Measurements from ENCODE around the gene EPB41L4B. TPM values are rescaled to one million over a fixed set of nuclear protein-coding genes. Genes with fewer than 3 reads are reported as not detected.

The EPB41L4B gene
- total and polyA plus RNA-seq, 2 donors from 2014 or later = 6.5 to 7.7 TPM

GRCh38 chr9:109232449-109233237, 88.2 kb downstream of the EPB41L4B start:
- intact Hi-C loops (cut with DNase I) = no loop called here
- DNase-seq = no peak
- FAIRE-seq = no peak

GRCh38 chr9:109231593-109231992, 89.3 kb downstream of the EPB41L4B start:
- FAIRE-seq = no peak
- TF ChIP-seq CTCF (IDR thresholded peaks at IDR 0.05; ENCODE audit: borderline replicate concordance, extremely low read depth, insufficient read depth) = no peak
- DNase-seq = no peak
- H3K27me3 ChIP-seq (ENCODE audit: control insufficient read depth, insufficient read depth, low read length) = no peaks in the 10 kb centered on the region
- no peak overlapping the region for H3K9ac ChIP-seq (ENCODE audit: low read length in 3 of 3)
- intact Hi-C loops (cut with DNase I) = no loop called here
- H3K9me3 ChIP-seq (ENCODE audit: control insufficient read depth in 2 of 3, insufficient read depth in 1 of 3, low read length in 3 of 3) = no peaks in the 10 kb centered on the region
- no peak overlapping the region for H3K27ac ChIP-seq (ENCODE audit: low read depth in 2 of 2, low read length in 2 of 2)
- H3K4me1 ChIP-seq (ENCODE audit: control insufficient read depth in 2 of 3, insufficient read depth in 2 of 3, low read depth in 1 of 3, low read length in 3 of 3) = no peaks in the 10 kb centered on the region
- no peaks in the 10 kb centered on the region for H3K36me3 ChIP-seq (ENCODE audit: control insufficient read depth in 2 of 3, insufficient read depth in 3 of 3, low read length in 3 of 3)
- no peak overlapping the region for H3K4me3 ChIP-seq (ENCODE audit: low read length in 3 of 3)

More at GRCh38 chr9:109232449-109233237, 88.2 kb downstream of the EPB41L4B start:
- Histone ChIP-seq H3K4me1 (ENCODE audit: control insufficient read depth in 2 of 3, insufficient read depth in 2 of 3, low read depth in 1 of 3, low read length in 3 of 3) (no peaks in the 10 kb centered on the region), H3K36me3 (ENCODE audit: control insufficient read depth in 2 of 3, insufficient read depth in 3 of 3, low read length in 3 of 3) (no peaks in the 10 kb centered on the region), H3K4me3 (ENCODE audit: low read length in 3 of 3) (no peak overlapping the region), H3K27ac (ENCODE audit: low read depth in 2 of 2, low read length in 2 of 2) (no peak overlapping the region), H3K9ac (ENCODE audit: low read length in 3 of 3) (no peak overlapping the region), H3K9me3 (ENCODE audit: control insufficient read depth in 2 of 3, insufficient read depth in 1 of 3, low read length in 3 of 3) (no peaks in the 10 kb centered on the region), H3K27me3 (ENCODE audit: control insufficient read depth, insufficient read depth, low read length) (no peaks in the 10 kb centered on the region)
- TF ChIP-seq CTCF (IDR thresholded peaks at IDR 0.05; ENCODE audit: borderline replicate concordance, extremely low read depth, insufficient read depth) = no peak

- H3K27me3 ChIP-seq (ENCODE audit: control insufficient read depth, insufficient read depth, low read length) = no peaks in the 10 kb centered on the region
- no peak for TF ChIP-seq CTCF (IDR thresholded peaks at IDR 0.05; ENCODE audit: borderline replicate concordance, extremely low read depth, insufficient read depth)
- H3K9me3 ChIP-seq (ENCODE audit: control insufficient read depth in 2 of 3, insufficient read depth in 1 of 3, low read length in 3 of 3) = no peaks in the 10 kb centered on the region
- H3K4me1 ChIP-seq (ENCODE audit: control insufficient read depth in 2 of 3, insufficient read depth in 2 of 3, low read depth in 1 of 3, low read length in 3 of 3) = no peaks in the 10 kb centered on the region
- FAIRE-seq = no peak
- intact Hi-C loops (cut with DNase I) = no loop called here
- H3K9ac ChIP-seq (ENCODE audit: low read length in 3 of 3) = no peak overlapping the region
- no peaks in the 10 kb centered on the region for H3K36me3 ChIP-seq (ENCODE audit: control insufficient read depth in 2 of 3, insufficient read depth in 3 of 3, low read length in 3 of 3)
- no peak overlapping the region for H3K27ac ChIP-seq (ENCODE audit: low read depth in 2 of 2, low read length in 2 of 2)
- DNase-seq = no peak
- H3K4me3 ChIP-seq (ENCODE audit: low read length in 3 of 3) = no peak overlapping the region
Observed at GRCh38 chr9:109230277-109230676, 90.6 kb downstream of the EPB41L4B start.

Data from kidney (tissue), 14 donors.